RWPE2 (cell line): ENCODE measurements around the gene LCLAT1.

Source experiments
- ATAC-seq: fragments of 200-7000 bp; cut with Tn5 transposase; 3 replicates; pipeline ENCODE4 v1.9.1; 2021; ENCODE audit warnings: low read depth
- DNase-seq: peaks from one replicate; pipeline ENCODE4 v3.0.0-alpha.2; 2020; ENCODE audit warnings: low spot score
- H3K27ac ChIP-seq: fragments of 450-650 bp; 2 replicates; pipeline ENCODE4 v1.5.1; 2017; ENCODE audit warnings: mild to moderate bottlenecking; ENCODE audit not compliant: poor library complexity, severe bottlenecking
- H3K27me3 ChIP-seq: fragments of 250-450 bp; sonication (Bioruptor Pico); 2 replicates; pipeline ENCODE4 v1.5.1; 2021; ENCODE audit warnings: mild to moderate bottlenecking, moderate library complexity; ENCODE audit not compliant: insufficient read depth, poor library complexity, severe bottlenecking
- H3K36me3 ChIP-seq: fragments of 250-450 bp; sonication (Bioruptor Pico); 2 replicates; pipeline ENCODE4 v1.5.1; 2020; ENCODE audit warnings: low read depth, mild to moderate bottlenecking, moderate library complexity
- H3K4me1 ChIP-seq: fragments of 250-450 bp; sonication (Bioruptor Pico); 2 replicates; pipeline ENCODE4 v1.5.1; 2021; ENCODE audit warnings: mild to moderate bottlenecking, moderate library complexity; ENCODE audit not compliant: insufficient read depth, poor library complexity, severe bottlenecking
- H3K4me3 ChIP-seq: fragments of 250-450 bp; sonication (Bioruptor Pico); 2 replicates; pipeline ENCODE4 v1.5.1; 2021; ENCODE audit warnings: mild to moderate bottlenecking, moderate library complexity; ENCODE audit not compliant: severe bottlenecking
- H3K9me3 ChIP-seq: fragments of 250-450 bp; sonication (Bioruptor Pico); 2 replicates; pipeline ENCODE4 v1.5.1; 2021; ENCODE audit warnings: mild to moderate bottlenecking, moderate library complexity; ENCODE audit not compliant: severe bottlenecking
- CTCF ChIP-seq: fragments of 450-650 bp; IDR thresholded peaks from one replicate; pipeline ENCODE4 v1.5.1; 2017; ENCODE audit warnings: mild to moderate bottlenecking, moderate library complexity; ENCODE audit not compliant: poor library complexity, severe bottlenecking

The LCLAT1 gene

GRCh38 chr2:30500699-30501098 lies 53.7 kb downstream of the LCLAT1 start:
- DNase-seq (no peak), ATAC-seq (no peak)
- Histone ChIP-seq H3K4me3 (no peak overlapping the region), H3K4me1 (no peaks in the 10 kb centered on the region), H3K27me3 (no peaks in the 10 kb centered on the region), H3K36me3 (no peaks in the 10 kb centered on the region; the same call in 1 of the 2 replicates), H3K9me3 (peaks cover 4% of the 10 kb centered on the region), H3K27ac (no peak overlapping the region)
- TF ChIP-seq CTCF: no peak

GRCh38 chr2:30502310-30502709 lies 55.3 kb downstream of the LCLAT1 start:
- no peaks in the 10 kb centered on the region; the same call in 1 of the 2 replicates for H3K36me3 ChIP-seq
- no peak overlapping the region for H3K27ac ChIP-seq
- TF ChIP-seq CTCF: no peak
- ATAC-seq: no peak
- no peaks in the 10 kb centered on the region for H3K27me3 ChIP-seq
- no peak for DNase-seq
- no peaks in the 10 kb centered on the region for H3K4me1 ChIP-seq
- H3K9me3 ChIP-seq: no peaks in the 10 kb centered on the region
- H3K4me3 ChIP-seq: no peak overlapping the region

GRCh38 chr2:30503007-30503694 lies 56.1 kb downstream of the LCLAT1 start:
- Histone ChIP-seq H3K27me3 (no peaks in the 10 kb centered on the region), H3K4me3 (no peak overlapping the region), H3K27ac (no peak overlapping the region), H3K4me1 (no peaks in the 10 kb centered on the region), H3K36me3 (peaks cover 3% of the 10 kb centered on the region; the same call in 1 of the 2 replicates), H3K9me3 (no peaks in the 10 kb centered on the region)
- DNase-seq (no peak), ATAC-seq (no peak)
- TF ChIP-seq CTCF: peak; percentile 35

GRCh38 chr2:30503695-30504052 lies 56.6 kb downstream of the LCLAT1 start:
- Histone ChIP-seq H3K9me3 (no peaks in the 10 kb centered on the region), H3K4me1 (no peaks in the 10 kb centered on the region), H3K27ac (no peak overlapping the region), H3K27me3 (no peaks in the 10 kb centered on the region), H3K4me3 (no peak overlapping the region), H3K36me3 (peaks cover 3% of the 10 kb centered on the region; the same call in 1 of the 2 replicates)
- no peak for TF ChIP-seq CTCF
- ATAC-seq (no peak), DNase-seq (no peak)

GRCh38 chr2:30504731-30505130 lies 57.7 kb downstream of the LCLAT1 start:
- Histone ChIP-seq H3K4me1 (no peaks in the 10 kb centered on the region), H3K36me3 (peaks cover 3% of the 10 kb centered on the region; the same call in 1 of the 2 replicates), H3K27me3 (no peaks in the 10 kb centered on the region), H3K4me3 (no peak overlapping the region), H3K27ac (no peak overlapping the region), H3K9me3 (no peaks in the 10 kb centered on the region)
- DNase-seq (no peak), ATAC-seq (no peak)
- no peak for TF ChIP-seq CTCF
